Gastrocnemius medialis (tissue), 4 donors: ENCODE data around the gene CCND2.

Experiments
- POLR2A ChIP-seq, 2 donors: fragments of 450-650 bp; IDR thresholded peaks; one replicate each; pipeline ENCODE4 v1.6.1; 2017; ENCODE audit warnings: antibody characterized with exemption in 2 of 2, mild to moderate bottlenecking in 2 of 2, moderate library complexity in 2 of 2
- TF ChIP-seq, protein P1 (sequence below), 5 experiments: fragments of 450-650 bp in 3 of 5; fragments of 200-600 bp in 2 of 5; sonication (generic) in 2 of 5; IDR thresholded peaks in 4 of 5; conservative IDR thresholded peaks in 1 of 5; 1 replicate in 4 of 5; 2 replicates in 1 of 5; pipeline ENCODE4 v1.5.1; 2016 to 2019; ENCODE audit warnings: antibody characterized with exemption in 5 of 5, mild to moderate bottlenecking in 3 of 5, moderate library complexity in 3 of 5

DNA sequence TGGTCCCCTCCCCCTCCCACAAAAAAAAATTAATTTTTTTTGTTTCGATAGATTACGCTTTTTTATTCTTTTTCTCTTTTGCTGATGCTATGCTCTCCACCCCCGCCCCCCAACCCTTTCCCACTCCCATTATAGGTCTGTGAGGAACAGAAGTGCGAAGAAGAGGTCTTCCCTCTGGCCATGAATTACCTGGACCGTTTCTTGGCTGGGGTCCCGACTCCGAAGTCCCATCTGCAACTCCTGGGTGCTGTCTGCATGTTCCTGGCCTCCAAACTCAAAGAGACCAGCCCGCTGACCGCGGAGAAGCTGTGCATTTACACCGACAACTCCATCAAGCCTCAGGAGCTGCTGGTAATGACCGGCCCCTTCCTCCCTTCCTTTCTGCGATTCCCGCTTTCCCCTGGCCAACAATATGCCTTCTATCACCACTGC, 2.3 kb downstream of the CCND2 start:
- TF ChIP-seq, protein P1, sequence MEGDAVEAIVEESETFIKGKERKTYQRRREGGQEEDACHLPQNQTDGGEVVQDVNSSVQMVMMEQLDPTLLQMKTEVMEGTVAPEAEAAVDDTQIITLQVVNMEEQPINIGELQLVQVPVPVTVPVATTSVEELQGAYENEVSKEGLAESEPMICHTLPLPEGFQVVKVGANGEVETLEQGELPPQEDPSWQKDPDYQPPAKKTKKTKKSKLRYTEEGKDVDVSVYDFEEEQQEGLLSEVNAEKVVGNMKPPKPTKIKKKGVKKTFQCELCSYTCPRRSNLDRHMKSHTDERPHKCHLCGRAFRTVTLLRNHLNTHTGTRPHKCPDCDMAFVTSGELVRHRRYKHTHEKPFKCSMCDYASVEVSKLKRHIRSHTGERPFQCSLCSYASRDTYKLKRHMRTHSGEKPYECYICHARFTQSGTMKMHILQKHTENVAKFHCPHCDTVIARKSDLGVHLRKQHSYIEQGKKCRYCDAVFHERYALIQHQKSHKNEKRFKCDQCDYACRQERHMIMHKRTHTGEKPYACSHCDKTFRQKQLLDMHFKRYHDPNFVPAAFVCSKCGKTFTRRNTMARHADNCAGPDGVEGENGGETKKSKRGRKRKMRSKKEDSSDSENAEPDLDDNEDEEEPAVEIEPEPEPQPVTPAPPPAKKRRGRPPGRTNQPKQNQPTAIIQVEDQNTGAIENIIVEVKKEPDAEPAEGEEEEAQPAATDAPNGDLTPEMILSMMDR (IDR thresholded peaks at IDR 0.05 in 4 of 5, conservative IDR thresholded peaks at IDR 0.05 in 1 of 5): no peak
- no peak for TF ChIP-seq POLR2A (IDR thresholded peaks at IDR 0.05)
